ENCODE data around the gene MBD5. TPM values are rescaled to one million over a fixed set of nuclear protein-coding genes. Genes with fewer than 3 reads are reported as not detected.

MBD5 gene
- total and polyA plus RNA-seq, 11 donors: 6.8 to 44.4 (median 24.9) TPM

- no peaks in the 10 kb centered on the region for H3K36me3 ChIP-seq
- no peaks in the 10 kb centered on the region for H3K27me3 ChIP-seq
- H3K4me3 ChIP-seq: no peak overlapping the region
- no peaks in the 10 kb centered on the region for H3K9me3 ChIP-seq
- peaks cover 0 to 9% (median 0%) of the 10 kb centered on the region in 12 donors for H3K4me1 ChIP-seq
- no peak overlapping the region for H3K27ac ChIP-seq
- no peak for TF ChIP-seq POLR2A (IDR thresholded peaks at IDR 0.05)
- TF ChIP-seq CTCF (IDR thresholded peaks at IDR 0.05): no peak
- intact Hi-C loops (cut with DNase I): no loop called here
- DNase-seq (no peak), ATAC-seq (no peak)
These were observed 278.7 kb downstream of the MBD5 start for GRCh38 chr2:148299616-148300015.

GRCh38 chr2:148300544-148300943, 279.7 kb downstream of the MBD5 start:
- Histone ChIP-seq H3K27ac (no peak overlapping the region), H3K27me3 (no peaks in the 10 kb centered on the region), H3K4me3 (no peak overlapping the region), H3K4me1 (peaks cover 0 to 9% (median 0%) of the 10 kb centered on the region in 12 donors), H3K9me3 (no peaks in the 10 kb centered on the region), H3K36me3 (no peaks in the 10 kb centered on the region)
- DNase-seq (no peak), ATAC-seq (no peak)
- intact Hi-C loops (cut with DNase I): no loop called here
- TF ChIP-seq POLR2A (IDR thresholded peaks at IDR 0.05): no peak
- no peak for TF ChIP-seq CTCF (IDR thresholded peaks at IDR 0.05)

GRCh38 chr2:148301362-148301761, 280.5 kb downstream of the MBD5 start:
- Histone ChIP-seq H3K4me3 (no peak overlapping the region), H3K27me3 (no peaks in the 10 kb centered on the region), H3K27ac (no peak overlapping the region), H3K9me3 (no peaks in the 10 kb centered on the region), H3K36me3 (no peaks in the 10 kb centered on the region), H3K4me1 (peaks cover 0 to 9% (median 0%) of the 10 kb centered on the region in 12 donors)
- 63 to 71% (median 67%) methylated on average over 3 of the region's 3 CpGs for WGBS, 4 donors
- ATAC-seq (no peak), DNase-seq (no peak)
- intact Hi-C loops (cut with DNase I): no loop called here
- TF ChIP-seq POLR2A (IDR thresholded peaks at IDR 0.05) (no peak), CTCF (IDR thresholded peaks at IDR 0.05) (no peak)

GRCh38 chr2:148302526-148302925, 281.6 kb downstream of the MBD5 start:
- intact Hi-C loops (cut with DNase I): no loop called here

More at GRCh38 chr2:148302526-148302925, 281.6 kb downstream of the MBD5 start:
- Histone ChIP-seq H3K27me3 (no peaks in the 10 kb centered on the region), H3K27ac (no peak overlapping the region), H3K4me3 (no peak overlapping the region), H3K9me3 (no peaks in the 10 kb centered on the region), H3K36me3 (no peaks in the 10 kb centered on the region), H3K4me1 (peaks cover 0 to 9% (median 0%) of the 10 kb centered on the region in 12 donors)
- 93 to 97% (median 94%) methylated on average over 4 of the region's 4 CpGs for WGBS, 4 donors
- DNase-seq (no peak), ATAC-seq (no peak)
- TF ChIP-seq CTCF (IDR thresholded peaks at IDR 0.05): no peak
